DMS 273 (cell line): ENCODE data around the gene NDUFS2.

ENCODE experiments used
- DNase-seq: peaks from one replicate; lab custom pipeline; 2025; ENCODE audit not compliant: unreplicated experiment; lab: John Stamatoyannopoulos, UW

Gene NDUFS2

GRCh38 chr1:161201836-161202712 lies at the start of gene NDUFS2:
Gene NDUFS2 (plus strand): TSS chr1:161202367. CDS start chr1:161202386, 19 bp downstream.
- DNase-seq = peak; percentile 100

GRCh38 chr1:161153176-161153575 lies 49.0 kb upstream of the NDUFS2 start:
- peak; percentile 46 for DNase-seq

GRCh38 chr1:161153682-161154337 lies 48.4 kb upstream of the NDUFS2 start, which contains the start of gene UFC1:
Gene UFC1 (plus strand): TSS chr1:161153978. CDS start chr1:161153998, 20 bp downstream.
- peak; percentile 94 for DNase-seq

GRCh38 chr1:161157867-161158266 lies 44.3 kb upstream of the NDUFS2 start:
- DNase-seq = no peak

GRCh38 chr1:161158316-161159010 lies 43.7 kb upstream of the NDUFS2 start:
- DNase-seq = no peak

- peak; percentile 97 for DNase-seq
Measured at GRCh38 chr1:161159087-161159912, 42.9 kb upstream of the NDUFS2 start, which contains the start of gene USP21. Gene USP21 (plus strand): TSS chr1:161159500. CDS start chr1:161160641, 1,141 bp downstream.

GRCh38 chr1:161159913-161160243 lies 42.3 kb upstream of the NDUFS2 start:
- DNase-seq = no peak

- no peak for DNase-seq
Measured at GRCh38 chr1:161160671-161161145, 41.5 kb upstream of the NDUFS2 start.

GRCh38 chr1:161161652-161162051 lies 40.5 kb upstream of the NDUFS2 start:
- DNase-seq = no peak

GRCh38 chr1:161162052-161162451 lies 40.1 kb upstream of the NDUFS2 start:
- DNase-seq = no peak

GRCh38 chr1:161162806-161163205 lies 39.4 kb upstream of the NDUFS2 start:
- no peak for DNase-seq

- DNase-seq = no peak
Measured at GRCh38 chr1:161163793-161164192, 38.4 kb upstream of the NDUFS2 start.

GRCh38 chr1:161164901-161165610 lies 37.1 kb upstream of the NDUFS2 start:
- DNase-seq = no peak

GRCh38 chr1:161165742-161166668 lies 36.2 kb upstream of the NDUFS2 start, which contains the start of gene PPOX:
Gene PPOX (plus strand): TSS chr1:161166426. CDS start chr1:161166848, 422 bp downstream.
- DNase-seq = peak; percentile 99

GRCh38 chr1:161166669-161167548 lies 35.3 kb upstream of the NDUFS2 start:
- peak; percentile 66 for DNase-seq

GRCh38 chr1:161168906-161169305 lies 33.3 kb upstream of the NDUFS2 start:
- no peak for DNase-seq

- DNase-seq = peak; percentile 43
Measured at GRCh38 chr1:161171191-161171590, 31.0 kb upstream of the NDUFS2 start.

- DNase-seq = no peak
Measured at GRCh38 chr1:161171696-161172095, 30.5 kb upstream of the NDUFS2 start.
